ENCODE results near the gene SCN1A.
"Not testable (repeated sequence)": the region's sequence is repeated elsewhere in the genome, so short reads cannot be mapped to it uniquely, and the experiment has no call there.

The SCN1A gene

DNA sequence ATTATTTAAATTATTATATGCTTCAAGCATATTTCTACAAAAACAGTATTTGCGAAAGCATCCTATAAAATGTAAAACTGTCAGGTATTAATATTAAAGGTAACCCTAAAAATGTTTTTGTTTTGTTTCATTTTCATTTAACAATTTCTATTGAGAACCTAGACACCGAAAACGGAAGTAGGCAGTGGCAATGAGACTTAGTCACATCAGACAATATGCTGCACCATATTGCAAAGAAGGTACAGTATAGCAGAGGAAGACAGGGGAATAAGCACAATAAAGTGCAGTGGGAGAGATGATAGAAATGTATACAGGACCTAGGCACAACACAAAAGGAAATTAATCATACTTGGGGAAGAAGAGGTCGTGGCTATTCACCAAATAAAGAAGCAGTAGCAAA, 12.2 kb downstream of the SCN1A start:
- no peaks in the 10 kb centered on the region for H3K4me1 ChIP-seq (ENCODE audit: control insufficient read depth, insufficient read depth, low read length)
- no peak overlapping the region for H3K27ac ChIP-seq (ENCODE audit: insufficient read depth, low read depth, low read length, poor library complexity, severe bottlenecking)
- H3K36me3 ChIP-seq (ENCODE audit: control insufficient read depth, insufficient read depth, low read length): no peaks in the 10 kb centered on the region
- WGBS, 2 experiments: 86 to 88% methylated on average over 3 of the region's 4 CpGs
- H3K4me3 ChIP-seq (ENCODE audit: insufficient read depth, low read depth, low read length): no peak overlapping the region
- H3K27me3 ChIP-seq (ENCODE audit: control insufficient read depth, insufficient read depth, low read length, poor library complexity, severe bottlenecking): no peaks in the 10 kb centered on the region
- H3K9me3 ChIP-seq (ENCODE audit: control insufficient read depth, low read length): no peaks in the 10 kb centered on the region

DNA sequence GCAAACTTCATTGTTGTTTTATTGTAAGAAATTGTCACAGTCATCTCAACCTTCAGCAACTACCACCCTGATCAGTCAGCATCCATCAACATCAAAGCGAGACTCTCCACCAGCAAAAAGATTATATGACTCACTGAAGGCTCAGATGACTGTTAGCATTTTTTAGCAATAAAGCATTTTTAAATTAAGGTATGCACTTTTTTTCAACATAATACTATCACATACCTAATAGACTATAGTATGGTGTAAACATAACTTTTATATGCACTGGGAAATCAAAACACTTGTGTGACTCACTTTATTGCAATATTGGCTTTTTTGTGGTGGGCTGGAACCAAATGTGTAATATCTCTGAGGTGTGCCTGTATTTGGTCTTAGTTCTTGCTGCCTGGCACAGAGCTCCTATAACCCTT, 15.6 kb downstream of the SCN1A start:
- H3K9me3 ChIP-seq (ENCODE audit: control insufficient read depth, low read length): no peaks in the 10 kb centered on the region
- no peak overlapping the region for H3K4me3 ChIP-seq (ENCODE audit: insufficient read depth, low read depth, low read length)
- H3K4me1 ChIP-seq (ENCODE audit: control insufficient read depth, insufficient read depth, low read length): no peaks in the 10 kb centered on the region
- H3K27ac ChIP-seq (ENCODE audit: insufficient read depth, low read depth, low read length, poor library complexity, severe bottlenecking): no peak overlapping the region
- H3K27me3 ChIP-seq (ENCODE audit: control insufficient read depth, insufficient read depth, low read length, poor library complexity, severe bottlenecking): no peaks in the 10 kb centered on the region
- WGBS, 2 experiments: 82% methylated on average over 1 of the region's 1 CpG; no CpG with 5 or more reads in 1 of the 2 experiments
- H3K36me3 ChIP-seq (ENCODE audit: control insufficient read depth, insufficient read depth, low read length): no peaks in the 10 kb centered on the region

DNA sequence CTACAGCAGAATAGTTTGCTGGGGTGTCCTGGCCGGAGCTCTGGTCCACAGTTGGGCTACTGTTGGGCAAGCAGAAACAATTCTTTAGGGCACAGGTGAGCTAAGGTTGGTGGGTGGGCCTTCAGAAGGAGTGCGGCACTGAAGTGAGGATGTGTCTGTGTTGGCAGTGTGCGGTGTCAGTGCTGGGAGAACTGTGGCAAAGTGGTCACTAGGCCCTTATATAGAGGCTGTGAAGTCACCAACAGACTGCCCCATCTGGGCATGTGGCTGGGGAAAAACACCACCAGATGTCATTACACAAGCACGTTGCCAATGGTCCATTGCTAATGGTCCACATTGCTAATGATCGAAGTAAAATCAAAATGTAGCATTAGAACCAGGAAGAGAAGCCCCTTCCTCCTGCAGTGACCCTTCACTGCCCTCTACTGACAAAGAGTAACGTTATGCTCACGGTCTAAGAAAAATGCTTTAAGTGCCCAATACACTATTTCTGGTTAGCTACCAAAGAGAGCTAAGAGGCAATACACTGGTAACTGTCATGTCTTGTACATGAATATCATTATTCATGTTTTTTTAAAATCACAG, 21.3 kb downstream of the SCN1A start:
- Histone ChIP-seq H3K27ac (ENCODE audit: insufficient read depth, low read depth, low read length, poor library complexity, severe bottlenecking) (no peak overlapping the region), H3K9me3 (ENCODE audit: control insufficient read depth, low read length) (no peaks in the 10 kb centered on the region)
- WGBS, 2 experiments: 57% methylated on average over 7 of the region's 7 CpGs

DNA sequence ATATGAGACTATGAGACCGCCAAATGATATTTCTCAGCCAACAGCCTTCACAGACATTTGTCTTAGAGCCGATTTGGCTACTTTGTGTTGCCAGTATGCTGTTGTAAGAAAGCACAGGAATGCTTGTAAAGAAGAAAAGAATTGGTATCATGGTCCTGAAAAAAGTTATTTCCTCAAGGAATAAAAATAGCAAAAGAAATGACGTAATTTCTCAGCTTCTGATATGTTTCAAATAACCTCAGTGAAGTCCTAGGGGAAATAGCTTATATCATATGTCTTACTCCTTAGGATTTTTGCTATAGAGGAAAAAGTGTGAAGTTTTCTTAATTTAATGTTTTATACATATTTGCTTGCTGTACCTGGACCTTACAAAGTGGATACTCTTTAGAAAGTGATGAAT, 23.0 kb downstream of the SCN1A start:
- no peaks in the 10 kb centered on the region for H3K27me3 ChIP-seq (ENCODE audit: control insufficient read depth, insufficient read depth, low read length, poor library complexity, severe bottlenecking)
- whole genome bisulfite sequencing, 2 experiments: 90 to 96% methylated on average over 3 of the region's 3 CpGs
- no peak overlapping the region for H3K27ac ChIP-seq (ENCODE audit: insufficient read depth, low read depth, low read length, poor library complexity, severe bottlenecking)
- no peaks in the 10 kb centered on the region for H3K9me3 ChIP-seq (ENCODE audit: control insufficient read depth, low read length)
- no peak overlapping the region for H3K4me3 ChIP-seq (ENCODE audit: insufficient read depth, low read depth, low read length)
- no peaks in the 10 kb centered on the region for H3K4me1 ChIP-seq (ENCODE audit: control insufficient read depth, insufficient read depth, low read length)
- H3K36me3 ChIP-seq (ENCODE audit: control insufficient read depth, insufficient read depth, low read length): no peaks in the 10 kb centered on the region

More for the DNA sequence above, 21.3 kb downstream of the SCN1A start:
- Histone ChIP-seq H3K36me3 (ENCODE audit: control insufficient read depth, insufficient read depth, low read length) (no peaks in the 10 kb centered on the region), H3K27me3 (ENCODE audit: control insufficient read depth, insufficient read depth, low read length, poor library complexity, severe bottlenecking) (no peaks in the 10 kb centered on the region), H3K4me3 (ENCODE audit: insufficient read depth, low read depth, low read length) (no peak overlapping the region), H3K4me1 (ENCODE audit: control insufficient read depth, insufficient read depth, low read length) (no peaks in the 10 kb centered on the region)

DNA sequence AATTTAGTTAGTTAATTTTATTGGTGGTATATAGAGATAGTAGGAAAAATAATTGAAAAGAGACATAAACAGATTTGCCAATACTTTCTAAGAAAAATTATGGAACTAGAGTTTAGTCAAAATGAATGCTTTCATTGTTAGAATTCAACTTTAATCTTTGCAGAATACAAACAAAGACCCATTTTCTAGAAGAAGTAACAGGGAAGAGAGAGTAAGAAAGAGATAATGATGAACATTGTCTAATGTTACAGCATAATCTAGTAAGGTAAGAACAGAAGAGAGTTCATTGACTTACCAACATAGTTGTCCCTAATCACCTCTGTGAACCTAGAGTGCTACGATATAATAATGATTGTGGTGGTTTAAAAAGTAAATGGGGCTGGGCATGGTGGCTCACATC, 23.7 kb downstream of the SCN1A start:
- no peaks in the 10 kb centered on the region for H3K4me1 ChIP-seq (ENCODE audit: control insufficient read depth, insufficient read depth, low read length)
- H3K4me3 ChIP-seq (ENCODE audit: insufficient read depth, low read depth, low read length): no peak overlapping the region
- no peak overlapping the region for H3K27ac ChIP-seq (ENCODE audit: insufficient read depth, low read depth, low read length, poor library complexity, severe bottlenecking)
- 94 to 100% methylated on average over 1 of the region's 1 CpG for WGBS, 2 experiments
- H3K27me3 ChIP-seq (ENCODE audit: control insufficient read depth, insufficient read depth, low read length, poor library complexity, severe bottlenecking): no peaks in the 10 kb centered on the region
- no peaks in the 10 kb centered on the region for H3K9me3 ChIP-seq (ENCODE audit: control insufficient read depth, low read length)
- no peaks in the 10 kb centered on the region for H3K36me3 ChIP-seq (ENCODE audit: control insufficient read depth, insufficient read depth, low read length)

DNA sequence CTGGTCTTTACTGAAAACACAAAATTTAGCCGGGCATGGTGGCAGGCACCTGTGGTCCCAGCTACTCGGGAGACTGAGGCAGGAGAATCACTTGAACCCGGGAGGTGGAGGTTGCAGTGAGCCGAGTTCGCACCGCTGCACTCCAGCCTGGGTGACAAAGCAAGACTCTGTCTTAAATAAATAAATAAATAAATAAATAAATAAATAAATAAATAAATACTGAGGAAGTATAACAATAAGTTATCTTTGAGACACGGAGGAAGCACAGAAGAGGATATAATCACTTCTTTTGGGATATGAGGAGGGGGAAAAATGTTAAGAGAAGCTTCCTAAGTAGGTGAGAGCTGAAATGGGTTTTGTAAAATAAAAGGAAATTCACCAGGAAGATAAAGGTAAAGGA, 24.5 kb downstream of the SCN1A start:
- not testable (repeated sequence) for H3K27ac ChIP-seq (ENCODE audit: insufficient read depth, low read depth, low read length, poor library complexity, severe bottlenecking); H3K4me3 ChIP-seq (ENCODE audit: insufficient read depth, low read depth, low read length); H3K27me3 ChIP-seq (ENCODE audit: control insufficient read depth, insufficient read depth, low read length, poor library complexity, severe bottlenecking); H3K4me1 ChIP-seq (ENCODE audit: control insufficient read depth, insufficient read depth, low read length); H3K9me3 ChIP-seq (ENCODE audit: control insufficient read depth, low read length); H3K36me3 ChIP-seq (ENCODE audit: control insufficient read depth, insufficient read depth, low read length)
- WGBS, 2 experiments: 94 to 95% methylated on average over 4 of the region's 7 CpGs

DNA sequence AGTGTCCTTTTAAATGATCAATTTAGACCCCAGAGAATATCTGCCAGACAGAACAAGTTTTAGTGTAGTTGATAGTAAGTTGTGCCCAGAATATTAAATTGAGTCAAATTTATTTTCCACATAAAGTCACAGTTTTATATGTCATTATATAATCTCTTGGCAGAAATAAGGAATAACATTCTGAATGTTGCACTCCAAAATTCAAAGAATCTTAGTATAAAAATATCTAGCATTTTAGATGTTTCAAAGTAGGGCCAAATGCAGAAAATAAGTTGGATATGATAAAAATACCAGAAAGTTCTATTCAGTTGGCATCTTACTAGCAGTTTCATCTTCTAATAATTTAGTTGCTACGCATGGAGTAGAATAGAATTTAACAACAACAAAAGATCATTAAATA, 33.5 kb downstream of the SCN1A start:
- no peaks in the 10 kb centered on the region for H3K4me1 ChIP-seq (ENCODE audit: control insufficient read depth, insufficient read depth, low read length)
- H3K36me3 ChIP-seq (ENCODE audit: control insufficient read depth, insufficient read depth, low read length): no peaks in the 10 kb centered on the region
- peaks cover 2% of the 10 kb centered on the region for H3K9me3 ChIP-seq (ENCODE audit: control insufficient read depth, low read length)
- no peak overlapping the region for H3K27ac ChIP-seq (ENCODE audit: insufficient read depth, low read depth, low read length, poor library complexity, severe bottlenecking)
- no peaks in the 10 kb centered on the region for H3K27me3 ChIP-seq (ENCODE audit: control insufficient read depth, insufficient read depth, low read length, poor library complexity, severe bottlenecking)
- no peak overlapping the region for H3K4me3 ChIP-seq (ENCODE audit: insufficient read depth, low read depth, low read length)
- 100% methylated on average over 1 of the region's 1 CpG for WGBS, 2 experiments

DNA sequence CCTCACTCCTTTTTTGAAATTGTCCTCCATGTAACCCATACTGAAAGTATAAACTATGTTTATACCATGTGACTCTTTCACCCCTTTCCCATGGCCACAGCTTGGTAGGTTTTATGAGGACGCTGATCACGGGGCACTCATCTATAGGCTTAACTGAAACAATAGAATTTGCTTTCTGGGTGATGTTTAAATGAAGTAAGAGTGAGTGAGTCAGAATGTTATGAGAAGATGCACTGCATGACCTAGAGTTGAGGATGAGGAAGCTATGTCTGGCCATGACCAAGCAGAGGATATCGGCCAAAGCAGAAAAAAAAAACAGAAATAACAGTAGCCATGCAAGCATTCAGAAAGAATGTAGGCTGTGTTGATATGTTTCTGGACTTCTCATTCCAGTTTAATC, 34.9 kb downstream of the SCN1A start:
- peaks cover 2% of the 10 kb centered on the region for H3K9me3 ChIP-seq (ENCODE audit: control insufficient read depth, low read length)
- H3K36me3 ChIP-seq (ENCODE audit: control insufficient read depth, insufficient read depth, low read length): no peaks in the 10 kb centered on the region
- WGBS, 2 experiments: 95 to 97% methylated on average over 3 of the region's 3 CpGs

DNA sequence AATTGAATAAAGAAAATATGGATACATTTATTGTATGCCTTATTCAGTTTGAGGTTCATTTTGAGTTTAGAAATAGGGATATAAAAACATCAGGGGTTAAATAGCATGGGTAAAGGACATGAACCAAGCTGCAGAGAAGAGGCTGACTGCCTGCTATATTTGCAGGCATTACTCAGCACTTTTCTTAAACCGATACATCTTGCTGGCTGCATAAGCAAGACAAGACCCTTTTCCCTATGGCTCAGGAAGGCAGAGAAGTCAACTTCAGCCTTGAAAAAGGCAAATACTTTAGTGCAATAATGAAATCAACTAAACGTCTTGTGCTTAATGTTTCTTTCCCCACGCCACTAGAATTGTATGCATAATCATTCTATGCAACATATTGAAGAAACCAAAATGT, 36.4 kb downstream of the SCN1A start:
- H3K36me3 ChIP-seq (ENCODE audit: control insufficient read depth, insufficient read depth, low read length): no peaks in the 10 kb centered on the region
- WGBS, 2 experiments: 74 to 76% methylated on average over 2 to 3 of the region's 3 CpGs
- H3K4me1 ChIP-seq (ENCODE audit: control insufficient read depth, insufficient read depth, low read length): no peaks in the 10 kb centered on the region
- H3K27ac ChIP-seq (ENCODE audit: insufficient read depth, low read depth, low read length, poor library complexity, severe bottlenecking): no peak overlapping the region
- H3K27me3 ChIP-seq (ENCODE audit: control insufficient read depth, insufficient read depth, low read length, poor library complexity, severe bottlenecking): no peaks in the 10 kb centered on the region
- H3K9me3 ChIP-seq (ENCODE audit: control insufficient read depth, low read length): no peaks in the 10 kb centered on the region
- H3K4me3 ChIP-seq (ENCODE audit: insufficient read depth, low read depth, low read length): no peak overlapping the region

More for the DNA sequence above, 34.9 kb downstream of the SCN1A start:
- Histone ChIP-seq H3K4me3 (ENCODE audit: insufficient read depth, low read depth, low read length) (no peak overlapping the region), H3K4me1 (ENCODE audit: control insufficient read depth, insufficient read depth, low read length) (no peaks in the 10 kb centered on the region), H3K27ac (ENCODE audit: insufficient read depth, low read depth, low read length, poor library complexity, severe bottlenecking) (no peak overlapping the region), H3K27me3 (ENCODE audit: control insufficient read depth, insufficient read depth, low read length, poor library complexity, severe bottlenecking) (no peaks in the 10 kb centered on the region)

DNA sequence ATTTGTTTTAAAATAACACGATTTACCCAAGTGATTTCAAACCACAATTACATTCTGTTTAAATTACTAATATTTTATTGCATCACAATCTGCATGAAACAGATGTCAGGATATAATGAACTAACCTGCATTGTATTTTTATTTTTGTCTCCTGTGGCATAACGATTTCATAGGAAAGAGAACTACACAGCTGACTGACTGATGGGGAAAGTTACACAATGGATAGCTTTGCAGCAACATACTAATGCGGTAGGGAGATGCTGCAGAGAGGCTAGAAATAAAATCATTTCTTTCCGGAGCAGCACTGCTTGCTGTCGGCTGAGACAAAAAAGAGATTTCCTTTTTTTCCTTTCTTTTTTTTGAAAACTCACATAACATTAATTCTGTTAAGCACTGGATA, 36.9 kb downstream of the SCN1A start:
- Histone ChIP-seq H3K27me3 (ENCODE audit: control insufficient read depth, insufficient read depth, low read length, poor library complexity, severe bottlenecking) (no peaks in the 10 kb centered on the region), H3K27ac (ENCODE audit: insufficient read depth, low read depth, low read length, poor library complexity, severe bottlenecking) (no peak overlapping the region), H3K4me3 (ENCODE audit: insufficient read depth, low read depth, low read length) (no peak overlapping the region), H3K36me3 (ENCODE audit: control insufficient read depth, insufficient read depth, low read length) (no peaks in the 10 kb centered on the region), H3K4me1 (ENCODE audit: control insufficient read depth, insufficient read depth, low read length) (no peaks in the 10 kb centered on the region), H3K9me3 (ENCODE audit: control insufficient read depth, low read length) (no peaks in the 10 kb centered on the region)
- WGBS, 2 experiments: 88 to 89% methylated on average over 5 of the region's 5 CpGs

DNA sequence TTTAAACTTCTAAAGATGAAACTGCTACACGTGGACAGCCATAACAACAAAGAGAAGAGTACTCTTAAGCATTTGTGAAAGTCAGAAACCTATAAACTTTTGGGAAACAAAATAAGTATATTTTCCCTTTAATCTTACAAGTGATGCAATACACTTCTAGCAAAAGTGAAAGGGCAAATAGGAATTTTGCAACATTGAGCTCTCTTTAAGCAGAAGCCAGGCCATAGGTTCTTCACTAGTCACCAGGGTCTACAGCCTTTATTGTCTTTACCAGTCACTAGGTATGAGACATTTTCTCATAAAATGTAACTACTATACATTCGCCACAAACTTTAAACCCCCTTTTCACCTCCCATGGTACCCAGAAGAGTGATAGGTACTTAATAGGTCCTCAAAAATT, 37.5 kb downstream of the SCN1A start:
- 94 to 100% methylated on average over 1 to 2 of the region's 2 CpGs for WGBS, 2 experiments
- H3K4me3 ChIP-seq (ENCODE audit: insufficient read depth, low read depth, low read length): no peak overlapping the region
- no peaks in the 10 kb centered on the region for H3K9me3 ChIP-seq (ENCODE audit: control insufficient read depth, low read length)
- no peaks in the 10 kb centered on the region for H3K27me3 ChIP-seq (ENCODE audit: control insufficient read depth, insufficient read depth, low read length, poor library complexity, severe bottlenecking)
- no peak overlapping the region for H3K27ac ChIP-seq (ENCODE audit: insufficient read depth, low read depth, low read length, poor library complexity, severe bottlenecking)
- no peaks in the 10 kb centered on the region for H3K4me1 ChIP-seq (ENCODE audit: control insufficient read depth, insufficient read depth, low read length)
- no peaks in the 10 kb centered on the region for H3K36me3 ChIP-seq (ENCODE audit: control insufficient read depth, insufficient read depth, low read length)

Data from ectodermal cell (in vitro differentiated cells).